Measurements from ENCODE around the gene ACTG1. TPM values are rescaled to one million over a fixed set of nuclear protein-coding genes. Genes with fewer than 3 reads are reported as not detected.

ACTG1 gene
- total RNA-seq, 1 donor from 2014 or later = 1,228 TPM

DNA sequence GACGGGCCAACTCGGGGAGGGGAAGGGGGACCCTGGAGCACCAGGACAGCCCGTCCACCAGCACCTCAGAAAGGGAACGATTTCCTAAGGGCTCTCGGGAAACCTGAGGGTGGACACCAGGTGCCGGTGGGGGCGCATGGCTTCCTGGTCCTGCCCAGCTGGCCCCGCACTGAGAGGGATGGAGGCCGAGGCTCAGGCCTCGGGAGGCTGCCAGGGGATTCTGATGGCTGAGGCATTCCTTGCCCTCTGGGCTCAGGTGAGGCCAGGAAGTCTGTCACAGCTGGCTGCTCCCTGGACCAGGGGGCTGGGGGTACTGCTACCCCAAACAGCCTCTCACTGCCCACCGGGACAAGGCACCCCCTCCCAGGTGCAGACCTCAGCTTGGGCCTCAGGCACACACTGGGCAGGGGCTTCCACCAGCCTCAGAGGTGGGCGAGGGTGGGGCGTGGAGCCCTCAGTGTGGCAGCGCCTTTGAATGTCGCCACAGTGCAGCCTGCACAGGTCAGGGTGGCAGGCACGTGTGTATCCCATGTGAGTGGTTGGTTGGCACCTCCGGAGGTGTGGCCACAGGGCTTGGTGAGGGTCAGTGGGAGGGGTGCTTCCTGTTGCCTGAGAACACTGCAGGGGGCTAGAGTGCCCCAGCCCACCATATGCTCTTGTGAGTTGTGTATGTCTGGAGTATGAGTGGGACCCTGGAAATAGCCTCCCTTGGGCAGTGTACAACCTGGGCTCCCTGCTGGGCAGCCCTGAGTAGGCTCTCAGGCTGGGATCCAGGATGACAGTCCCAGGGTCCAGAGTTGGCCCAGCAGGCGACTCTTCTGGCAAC lies 11.7 kb upstream of the ACTG1 start:
- Histone ChIP-seq H3K79me2 (ENCODE audit: low read depth) (no peaks in the 10 kb centered on the region), H3K9ac (no peak overlapping the region), H3K9me3 (ENCODE audit: low read depth) (no peaks in the 10 kb centered on the region), H3K4me2 (no peak overlapping the region), H3F3A (ENCODE audit: low read depth) (peaks cover 7% of the 10 kb centered on the region), H3K4me1 (peaks cover 18% of the 10 kb centered on the region), H3K4me3 (no peak overlapping the region), H3K27ac (no peak overlapping the region), H3K27me3 (peaks cover 42% of the 10 kb centered on the region), H2AFZ (replicated peaks) (no peak overlapping the region), H4K20me1 (ENCODE audit: low read depth) (peaks cover 16% of the 10 kb centered on the region), H3K36me3 (no peaks in the 10 kb centered on the region)
- Mint-ChIP-seq H3K36me3 (no peaks in the 10 kb centered on the region), H3K4me1 (peaks cover 19% of the 10 kb centered on the region), H3K4me3 (no peak overlapping the region), H3K27me3 (ENCODE audit: insufficient read depth, low read depth) (peaks cover 15% of the 10 kb centered on the region), H3K9me3 (no peaks in the 10 kb centered on the region), H3K27ac (no peak overlapping the region)
- TF ChIP-seq EZH2phosphoT487 (IDR thresholded peaks at IDR 0.05) (no peak), EZH2 (IDR thresholded peaks at IDR 0.05) (no peak)
- TF ChIP-seq, protein P1, sequence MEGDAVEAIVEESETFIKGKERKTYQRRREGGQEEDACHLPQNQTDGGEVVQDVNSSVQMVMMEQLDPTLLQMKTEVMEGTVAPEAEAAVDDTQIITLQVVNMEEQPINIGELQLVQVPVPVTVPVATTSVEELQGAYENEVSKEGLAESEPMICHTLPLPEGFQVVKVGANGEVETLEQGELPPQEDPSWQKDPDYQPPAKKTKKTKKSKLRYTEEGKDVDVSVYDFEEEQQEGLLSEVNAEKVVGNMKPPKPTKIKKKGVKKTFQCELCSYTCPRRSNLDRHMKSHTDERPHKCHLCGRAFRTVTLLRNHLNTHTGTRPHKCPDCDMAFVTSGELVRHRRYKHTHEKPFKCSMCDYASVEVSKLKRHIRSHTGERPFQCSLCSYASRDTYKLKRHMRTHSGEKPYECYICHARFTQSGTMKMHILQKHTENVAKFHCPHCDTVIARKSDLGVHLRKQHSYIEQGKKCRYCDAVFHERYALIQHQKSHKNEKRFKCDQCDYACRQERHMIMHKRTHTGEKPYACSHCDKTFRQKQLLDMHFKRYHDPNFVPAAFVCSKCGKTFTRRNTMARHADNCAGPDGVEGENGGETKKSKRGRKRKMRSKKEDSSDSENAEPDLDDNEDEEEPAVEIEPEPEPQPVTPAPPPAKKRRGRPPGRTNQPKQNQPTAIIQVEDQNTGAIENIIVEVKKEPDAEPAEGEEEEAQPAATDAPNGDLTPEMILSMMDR (IDR thresholded peaks at IDR 0.05) = no peak
- DNase-seq (ENCODE audit: low spot score) = no peak

DNA sequence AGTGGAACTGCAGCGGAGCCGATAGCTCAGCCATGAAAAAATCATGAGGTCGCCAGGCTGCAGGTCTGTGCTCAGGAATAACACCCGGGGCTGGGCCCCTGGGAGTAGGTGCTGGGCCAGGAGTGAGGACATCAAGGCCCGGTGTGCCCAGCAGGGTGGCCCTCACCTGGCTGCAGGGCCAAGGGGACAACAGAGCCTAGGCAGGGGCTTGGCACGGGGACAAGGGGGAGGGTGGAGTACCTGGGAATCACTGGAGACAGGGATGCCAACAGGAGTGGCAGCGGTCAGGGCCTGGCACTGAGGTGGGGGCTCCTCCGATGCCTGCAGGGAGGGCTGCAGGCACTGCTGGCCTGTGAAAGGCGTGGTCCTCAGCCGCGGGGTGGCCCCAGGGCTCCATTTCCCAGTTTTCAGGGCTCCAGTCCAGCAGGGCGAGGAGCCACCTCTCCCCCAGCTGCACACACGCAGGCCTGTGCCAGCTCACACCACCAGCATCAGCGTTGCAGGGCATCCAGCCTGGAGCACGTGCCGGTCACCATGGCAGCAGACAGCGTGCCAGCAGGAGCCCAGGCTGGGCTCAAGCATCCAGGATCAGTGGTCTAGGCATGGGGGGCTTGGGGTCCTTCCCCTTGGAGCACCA lies 10.9 kb upstream of the ACTG1 start:
- peak overlapping the region; percentile 69 for H3K27ac Mint-ChIP-seq
- Histone ChIP-seq H3K36me3 (no peaks in the 10 kb centered on the region), H3K4me2 (peak overlapping the region; percentile 66), H3K4me3 (no peak overlapping the region), H2AFZ (replicated peaks) (no peak overlapping the region), H3F3A (ENCODE audit: low read depth) (peaks cover 14% of the 10 kb centered on the region), H3K9me3 (ENCODE audit: low read depth) (no peaks in the 10 kb centered on the region), H3K27ac (no peak overlapping the region), H3K79me2 (ENCODE audit: low read depth) (no peaks in the 10 kb centered on the region), H3K27me3 (peaks cover 49% of the 10 kb centered on the region), H3K9ac (no peak overlapping the region), H3K4me1 (peaks cover 25% of the 10 kb centered on the region), H4K20me1 (ENCODE audit: low read depth) (peaks cover 23% of the 10 kb centered on the region)
- H3K9me3 Mint-ChIP-seq = no peaks in the 10 kb centered on the region
- no peak for DNase-seq (ENCODE audit: low spot score)
- H3K4me3 Mint-ChIP-seq = no peak overlapping the region
- H3K36me3 Mint-ChIP-seq = no peaks in the 10 kb centered on the region
- H3K4me1 Mint-ChIP-seq = peaks cover 21% of the 10 kb centered on the region
- peaks cover 15% of the 10 kb centered on the region for H3K27me3 Mint-ChIP-seq (ENCODE audit: insufficient read depth, low read depth)
- TF ChIP-seq EZH2phosphoT487 (IDR thresholded peaks at IDR 0.05) = no peak
- TF ChIP-seq EZH2 (IDR thresholded peaks at IDR 0.05) = no peak
- TF ChIP-seq, protein P1 (IDR thresholded peaks at IDR 0.05) = no peak

DNA sequence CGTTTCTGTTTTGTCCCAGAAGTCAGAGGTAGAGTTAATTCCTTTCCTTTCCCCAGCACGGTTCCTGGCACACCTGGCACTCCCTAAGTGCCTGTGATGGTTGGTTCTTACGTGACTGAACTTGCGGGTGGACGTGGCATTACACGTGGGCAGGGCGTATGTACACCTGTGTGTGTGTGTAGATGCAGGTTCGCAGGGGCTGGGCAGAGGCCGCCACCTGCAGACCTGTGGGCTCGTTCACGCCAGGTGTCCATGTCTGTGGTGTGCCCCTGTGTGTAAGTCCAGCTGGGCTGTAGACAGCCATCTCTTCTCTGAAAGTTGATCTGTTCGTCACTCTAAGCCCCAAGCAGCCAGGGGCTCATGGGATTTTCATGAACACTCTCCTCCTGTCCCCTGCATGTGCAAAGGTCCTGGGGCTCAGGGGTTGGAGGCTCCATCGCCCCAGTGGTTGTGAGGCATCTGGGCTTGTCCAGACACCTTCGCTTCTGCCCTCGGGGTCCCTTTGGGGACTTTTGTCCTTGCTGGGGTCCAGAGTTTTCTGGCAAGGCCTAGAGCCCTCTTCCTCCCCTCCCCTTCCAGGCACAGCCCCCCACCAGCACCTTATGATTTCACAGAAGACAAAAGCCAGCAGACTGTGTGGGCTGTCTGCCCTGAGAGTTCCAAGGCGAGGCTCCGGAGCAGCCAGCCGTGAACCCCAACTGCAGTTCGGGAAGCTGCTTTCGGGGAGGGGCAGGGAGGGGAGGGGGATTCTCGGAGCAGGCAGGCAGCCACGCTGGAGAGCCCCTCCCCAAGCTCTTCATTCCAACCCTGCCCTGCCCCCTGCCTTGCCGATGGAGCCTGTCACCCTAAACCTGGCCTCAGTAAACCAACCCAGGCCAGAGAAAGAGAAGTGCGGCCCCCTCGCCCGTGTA lies 10.1 kb upstream of the ACTG1 start:
- Mint-ChIP-seq H3K27ac (no peak overlapping the region), H3K27me3 (ENCODE audit: insufficient read depth, low read depth) (peaks cover 15% of the 10 kb centered on the region), H3K9me3 (no peaks in the 10 kb centered on the region), H3K4me3 (peak overlapping the region; percentile 43), H3K36me3 (no peaks in the 10 kb centered on the region), H3K4me1 (peaks cover 28% of the 10 kb centered on the region)
- DNase-seq (ENCODE audit: low spot score) = peak; percentile 86
- Histone ChIP-seq H3K36me3 (no peaks in the 10 kb centered on the region), H4K20me1 (ENCODE audit: low read depth) (peaks cover 31% of the 10 kb centered on the region), H3F3A (ENCODE audit: low read depth) (peaks cover 21% of the 10 kb centered on the region), H3K9ac (no peak overlapping the region), H3K4me2 (peak overlapping the region; percentile 66), H2AFZ (replicated peaks) (no peak overlapping the region), H3K27me3 (peaks cover 57% of the 10 kb centered on the region), H3K79me2 (ENCODE audit: low read depth) (no peaks in the 10 kb centered on the region), H3K4me1 (peaks cover 32% of the 10 kb centered on the region), H3K4me3 (no peak overlapping the region), H3K27ac (no peak overlapping the region), H3K9me3 (ENCODE audit: low read depth) (no peaks in the 10 kb centered on the region)
- TF ChIP-seq EZH2phosphoT487 (IDR thresholded peaks at IDR 0.05) (no peak), EZH2 (IDR thresholded peaks at IDR 0.05) (no peak)
- TF ChIP-seq, protein P1 (IDR thresholded peaks at IDR 0.05) = peak; percentile 54
